NCI-H748 treated with DMSO at 0.1 percent for 48 hours (cell line): ENCODE data around the gene SLC15A4.

Experiments used
- DNase-seq: peaks from one replicate; lab custom pipeline; 2025; lab: John Stamatoyannopoulos, UW

The SLC15A4 gene

GRCh38 chr12:128754275-128754674, 69.5 kb downstream of the SLC15A4 start:
- DNase-seq: no peak

GRCh38 chr12:128753438-128753837, 70.3 kb downstream of the SLC15A4 start:
- no peak for DNase-seq

- DNase-seq: no peak
Observed at GRCh38 chr12:128752386-128752785, 71.4 kb downstream of the SLC15A4 start.

- no peak for DNase-seq
Observed at GRCh38 chr12:128747441-128747840, 76.3 kb downstream of the SLC15A4 start.

- DNase-seq: peak; percentile 35
Observed at GRCh38 chr12:128745772-128746689, 77.7 kb downstream of the SLC15A4 start.

GRCh38 chr12:128743916-128744315, 79.8 kb downstream of the SLC15A4 start:
- no peak for DNase-seq
